IMR-90 (cell line): ENCODE results near the gene IGSF9B. TPM values are rescaled to one million over a fixed set of nuclear protein-coding genes. Genes with fewer than 3 reads are reported as not detected.

ENCODE experiments used
- ATAC-seq: fragments of 200-7000 bp; cut with Tn5 transposase; 2 replicates; pipeline ENCODE4 v1.9.1; 2020; ENCODE audit warnings: low read depth, mild to moderate bottlenecking, moderate library complexity
- BruUV-seq: library from RNA; stranded (reverse); fragments of 400-500 nt; replicated peaks from 2 replicates; lab custom pipeline; 2021; lab: Mats Ljungman, UMichigan
- CTCF ChIA-PET: fragments of 300-600 bp; formaldehyde crosslinking; extraction: SDS; loops from one replicate; lab custom pipeline; 2021; ENCODE audit warnings: antibody characterized with exemption; lab: Yijun Ruan, JAX
- POLR2A ChIA-PET: fragments of 300-600 bp; sonication (Branson Sonifier 250); formaldehyde crosslinking; loops from one replicate; lab custom pipeline; 2022; ENCODE audit warnings: antibody characterized with exemption; ENCODE audit not compliant: unreplicated experiment; lab: Charles Lee
- DNase-seq: peaks from one replicate; pipeline ENCODE4 v3.0.0; 2013
- H2AFZ ChIP-seq: replicated peaks from 2 replicates; pipeline ENCODE3; 2013; ENCODE audit warnings: low read length, mild to moderate bottlenecking; ENCODE audit not compliant: poor library complexity
- H2AK5ac ChIP-seq: 2 replicates; pipeline ENCODE4 v1.6.1; 2013; ENCODE audit warnings: low read depth, low read length, inconsistent platforms
- H2AK9ac ChIP-seq: replicated peaks from 2 replicates; pipeline ENCODE3; 2013; ENCODE audit warnings: mild to moderate bottlenecking, low read depth, low read length, moderate library complexity; ENCODE audit not compliant: poor library complexity
- H2BK120ac ChIP-seq: 2 replicates; pipeline ENCODE4 v1.6.1; 2013; ENCODE audit warnings: low read depth, low read length, inconsistent platforms
- H2BK15ac ChIP-seq: 3 replicates; pipeline ENCODE4 v1.6.1; 2013; ENCODE audit warnings: low read depth, low read length, inconsistent platforms
- H2BK20ac ChIP-seq: 2 replicates; pipeline ENCODE4 v1.6.1; 2013; ENCODE audit warnings: low read depth, mild to moderate bottlenecking, inconsistent platforms, low read length, moderate library complexity
- H2BK5ac ChIP-seq: 2 replicates; pipeline ENCODE4 v1.6.1; 2013; ENCODE audit warnings: mild to moderate bottlenecking, low read depth, low read length, inconsistent platforms; ENCODE audit not compliant: poor library complexity, severe bottlenecking
- H3K14ac ChIP-seq: replicated peaks from 2 replicates; pipeline ENCODE4 v1.6.1; 2013; ENCODE audit warnings: low read depth, low read length, inconsistent platforms
- H3K18ac ChIP-seq: 2 replicates; pipeline ENCODE4 v1.6.1; 2013; ENCODE audit warnings: low read depth, low read length, control low read depth
- H3K23ac ChIP-seq: 2 replicates; pipeline ENCODE4 v1.6.1; 2013; ENCODE audit warnings: low read depth, low read length, inconsistent platforms
- H3K27ac ChIP-seq: 2 replicates; pipeline ENCODE4 v1.5.1; 2013; ENCODE audit warnings: mild to moderate bottlenecking, control low read depth, low read length; ENCODE audit not compliant: insufficient read depth
- H3K27me3 ChIP-seq: 2 replicates; pipeline ENCODE4 v1.6.1; 2013; ENCODE audit warnings: low read length; ENCODE audit not compliant: control insufficient read depth, insufficient read depth
- H3K36me3 ChIP-seq: 2 replicates; pipeline ENCODE4 v1.6.1; 2013; ENCODE audit warnings: low read length, mixed read lengths; ENCODE audit not compliant: control insufficient read depth, insufficient read depth
- H3K4ac ChIP-seq: 2 replicates; pipeline ENCODE4 v1.6.1; 2013; ENCODE audit warnings: low read depth, low read length, inconsistent platforms
- H3K4me1 ChIP-seq: 2 replicates; pipeline ENCODE4 v1.6.1; 2013; ENCODE audit warnings: low read length, mixed read lengths; ENCODE audit not compliant: control insufficient read depth, insufficient read depth
- H3K4me2 ChIP-seq: 2 replicates; pipeline ENCODE4 v1.6.1; 2013; ENCODE audit warnings: low read depth, mild to moderate bottlenecking, control low read depth, low read length, moderate library complexity
- H3K4me3 ChIP-seq: 2 replicates; pipeline ENCODE4 v1.5.1; 2013; ENCODE audit warnings: low read depth, mild to moderate bottlenecking, control low read depth, low read length, moderate library complexity; ENCODE audit not compliant: insufficient read depth
- H3K56ac ChIP-seq: 2 replicates; pipeline ENCODE4 v1.6.1; 2013; ENCODE audit warnings: low read length, inconsistent platforms; ENCODE audit not compliant: insufficient read depth; ENCODE audit errors: extremely low read depth
- H3K79me1 ChIP-seq, 2 experiments: 2 replicates each; pipeline ENCODE4 v1.6.1; 2013; ENCODE audit warnings: low read length in 2 of 2, inconsistent platforms in 1 of 2, low read depth in 1 of 2
- H3K9ac ChIP-seq: 2 replicates; pipeline ENCODE4 v1.6.1; 2013; ENCODE audit warnings: low read depth, low read length, control low read depth
- H3K9me1 ChIP-seq: 2 replicates; pipeline ENCODE4 v1.6.1; 2013; ENCODE audit warnings: low read length, inconsistent platforms; ENCODE audit not compliant: insufficient read depth
- H3K9me3 ChIP-seq: 2 replicates; pipeline ENCODE4 v1.6.1; 2013; ENCODE audit warnings: low read length; ENCODE audit not compliant: control insufficient read depth, insufficient read depth
- H4K20me1 ChIP-seq: 2 replicates; pipeline ENCODE4 v1.6.1; 2013; ENCODE audit warnings: low read length, inconsistent platforms; ENCODE audit not compliant: insufficient read depth
- H4K5ac ChIP-seq: 2 replicates; pipeline ENCODE4 v1.6.1; 2013; ENCODE audit warnings: mild to moderate bottlenecking, low read depth, low read length, control low read depth
- H4K8ac ChIP-seq, 2 experiments: 2 replicates each; pipeline ENCODE4 v1.6.1; 2013; ENCODE audit warnings: low read depth in 2 of 2, low read length in 2 of 2, control low read depth in 1 of 2, inconsistent platforms in 1 of 2
- H4K91ac ChIP-seq: 2 replicates; pipeline ENCODE4 v1.6.1; 2013; ENCODE audit warnings: low read depth, low read length, inconsistent platforms; ENCODE audit not compliant: insufficient read depth
- CEBPB ChIP-seq: IDR thresholded peaks from 2 replicates; pipeline ENCODE4 v1.6.1; 2012; ENCODE audit warnings: low read depth, low read length, improper control_type of control experiment
- SMC3 ChIP-seq: fragments of 150-350 bp; IDR thresholded peaks from 2 replicates; pipeline ENCODE4 v1.6.1; 2016; ENCODE audit warnings: low read depth, mild to moderate bottlenecking, antibody characterized with exemption, low read length, moderate library complexity
- WGBS, 2 experiments: methylation state at CpG; one replicate each; pipeline versions ENCODE4 v1.1.5 to v1.1.7; 2013; ENCODE audit warnings: missing lambda C conversion rate in 2 of 2; ENCODE audit not compliant: insufficient read length in 1 of 2; ENCODE audit errors: extremely low coverage in 2 of 2; 5-methylcytosine and 5-hydroxymethylcytosine counted together
- dilution Hi-C: fragments of 300-500 bp; cut with HindIII; formaldehyde crosslinking; loops from one replicate; pipeline ENCODE4 v1.14.3; 2018; ENCODE audit warnings: low sequenced_read_pairs; ENCODE audit not compliant: unreplicated experiment
- in situ Hi-C: fragments of 300-500 bp; cut with MboI; formaldehyde crosslinking; loops from 3 replicates; pipeline ENCODE4 v1.14.3; 2019; ENCODE audit warnings: low sequenced_read_pairs, inconsistent platforms, mixed read lengths
- intact Hi-C: fragments of 100-400 bp; cut with micrococcal nuclease; formaldehyde crosslinking; loops from 2 replicates; pipeline ENCODE4 v1.10.0; 2022
- polyA plus RNA-seq, 3 experiments: library from polyadenylated mRNA; depleted of rRNA; stranded (reverse); fragments of >200 nt; gene quantifications; 2 replicates each; pipeline ENCODE4 v1.2.3, GENCODE V29; 2012; ENCODE audit warnings: low replicate concordance in 1 of 3
- total RNA-seq: library from RNA; depleted of rRNA; stranded (reverse); fragments of >200 nt; gene quantifications from 2 replicates; pipeline ENCODE4 v1.2.3, GENCODE V29; 2012

Gene IGSF9B
- total and polyA plus RNA-seq, 2 of the 4 experiments (the other 2 are of a cell fraction), result under 0.01 to 0.10 TPM

GRCh38 chr11:133895551-133895950 is 61.2 kb downstream of the IGSF9B start:
- Histone ChIP-seq H3K18ac (no peak overlapping the region), H4K91ac (no peak overlapping the region), H3K4ac (no peak overlapping the region), H3K79me1 (no peaks in the 10 kb centered on the region), H3K9me1 (no peaks in the 10 kb centered on the region), H3K56ac (no peak overlapping the region), H3K14ac (no peak overlapping the region), H2BK20ac (no peak overlapping the region), H2BK5ac (no peak overlapping the region), H3K27me3 (no peaks in the 10 kb centered on the region), H4K8ac (no peak overlapping the region), H2BK15ac (no peak overlapping the region), H3K9me3 (peaks cover 50% of the 10 kb centered on the region), H2BK120ac (no peak overlapping the region), H2AK9ac (no peak overlapping the region), H3K4me2 (no peak overlapping the region), H3K9ac (no peak overlapping the region), H3K36me3 (no peaks in the 10 kb centered on the region), H2AK5ac (no peak overlapping the region), H2AFZ (no peak overlapping the region), H3K27ac (no peak overlapping the region), H3K4me3 (no peak overlapping the region), H3K4me1 (no peaks in the 10 kb centered on the region), H3K23ac (no peak overlapping the region), H4K20me1 (no peaks in the 10 kb centered on the region), H4K5ac (no peak overlapping the region)
- ChIA-PET POLR2A (no interaction called here), CTCF (no interaction called here)
- no peak for DNase-seq
- ATAC-seq, result no peak
- in situ Hi-C loops (no loop called here), dilution Hi-C loops (no loop called here), intact Hi-C loops (no loop called here)
- no TSS peak for BruUV-seq
- TF ChIP-seq SMC3 (no peak), CEBPB (no peak)
- WGBS, 2 experiments, result no CpG with 5 or more reads among the region's 8 CpGs
